HG03039 (cell line): ENCODE results near the gene NID1.

Source experiments
- ATAC-seq: cut with Tn5 transposase; IDR thresholded peaks from one replicate; pipeline ENCODE4 v1.9.1; 2021; ENCODE audit warnings: mild to moderate bottlenecking, moderate library complexity; ENCODE audit not compliant: unreplicated experiment

Gene NID1, protein sequence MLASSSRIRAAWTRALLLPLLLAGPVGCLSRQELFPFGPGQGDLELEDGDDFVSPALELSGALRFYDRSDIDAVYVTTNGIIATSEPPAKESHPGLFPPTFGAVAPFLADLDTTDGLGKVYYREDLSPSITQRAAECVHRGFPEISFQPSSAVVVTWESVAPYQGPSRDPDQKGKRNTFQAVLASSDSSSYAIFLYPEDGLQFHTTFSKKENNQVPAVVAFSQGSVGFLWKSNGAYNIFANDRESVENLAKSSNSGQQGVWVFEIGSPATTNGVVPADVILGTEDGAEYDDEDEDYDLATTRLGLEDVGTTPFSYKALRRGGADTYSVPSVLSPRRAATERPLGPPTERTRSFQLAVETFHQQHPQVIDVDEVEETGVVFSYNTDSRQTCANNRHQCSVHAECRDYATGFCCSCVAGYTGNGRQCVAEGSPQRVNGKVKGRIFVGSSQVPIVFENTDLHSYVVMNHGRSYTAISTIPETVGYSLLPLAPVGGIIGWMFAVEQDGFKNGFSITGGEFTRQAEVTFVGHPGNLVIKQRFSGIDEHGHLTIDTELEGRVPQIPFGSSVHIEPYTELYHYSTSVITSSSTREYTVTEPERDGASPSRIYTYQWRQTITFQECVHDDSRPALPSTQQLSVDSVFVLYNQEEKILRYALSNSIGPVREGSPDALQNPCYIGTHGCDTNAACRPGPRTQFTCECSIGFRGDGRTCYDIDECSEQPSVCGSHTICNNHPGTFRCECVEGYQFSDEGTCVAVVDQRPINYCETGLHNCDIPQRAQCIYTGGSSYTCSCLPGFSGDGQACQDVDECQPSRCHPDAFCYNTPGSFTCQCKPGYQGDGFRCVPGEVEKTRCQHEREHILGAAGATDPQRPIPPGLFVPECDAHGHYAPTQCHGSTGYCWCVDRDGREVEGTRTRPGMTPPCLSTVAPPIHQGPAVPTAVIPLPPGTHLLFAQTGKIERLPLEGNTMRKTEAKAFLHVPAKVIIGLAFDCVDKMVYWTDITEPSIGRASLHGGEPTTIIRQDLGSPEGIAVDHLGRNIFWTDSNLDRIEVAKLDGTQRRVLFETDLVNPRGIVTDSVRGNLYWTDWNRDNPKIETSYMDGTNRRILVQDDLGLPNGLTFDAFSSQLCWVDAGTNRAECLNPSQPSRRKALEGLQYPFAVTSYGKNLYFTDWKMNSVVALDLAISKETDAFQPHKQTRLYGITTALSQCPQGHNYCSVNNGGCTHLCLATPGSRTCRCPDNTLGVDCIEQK

DNA sequence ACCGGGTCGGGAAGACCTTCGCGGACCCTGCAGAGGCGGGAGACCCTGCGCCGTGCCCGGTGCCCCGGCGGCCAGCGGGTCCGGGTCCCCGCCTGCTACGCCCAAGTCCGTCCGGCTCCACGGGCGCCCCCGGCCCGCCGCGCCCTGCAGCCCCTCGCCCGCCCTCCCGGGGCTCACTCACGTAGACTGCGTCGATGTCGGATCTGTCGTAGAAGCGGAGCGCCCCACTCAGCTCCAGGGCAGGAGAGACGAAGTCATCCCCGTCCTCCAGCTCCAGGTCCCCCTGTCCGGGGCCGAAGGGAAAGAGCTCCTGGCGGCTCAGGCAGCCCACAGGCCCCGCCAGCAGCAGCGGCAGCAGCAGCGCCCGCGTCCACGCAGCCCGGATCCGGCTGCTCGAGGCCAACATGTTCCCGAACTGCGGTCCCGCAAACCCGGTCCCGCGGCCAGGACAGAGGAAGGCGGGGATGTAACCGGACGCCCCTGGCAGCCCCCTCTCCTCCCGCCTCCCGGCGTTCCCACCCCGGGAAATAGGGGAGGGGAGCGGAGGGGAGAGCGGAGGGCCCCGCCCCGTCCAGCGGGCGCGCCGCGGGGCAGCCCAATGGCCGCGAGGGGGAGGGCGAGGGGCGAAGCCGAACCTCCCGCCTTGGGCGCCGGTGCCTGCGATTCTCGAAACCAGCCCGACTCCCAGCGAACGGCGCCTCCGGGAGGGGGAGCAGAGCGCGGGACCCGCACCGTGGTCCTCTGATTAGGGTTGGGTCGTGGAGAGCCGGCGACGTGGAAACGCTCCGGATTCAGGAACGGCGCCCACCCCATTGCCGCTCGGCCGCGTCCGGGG is at the start of gene NID1:
NID1 (minus strand) TSS at position 417 of the 835 bp plus-strand sequence; CDS start at position 406, 11 bp downstream.
- ATAC-seq: no peak

DNA sequence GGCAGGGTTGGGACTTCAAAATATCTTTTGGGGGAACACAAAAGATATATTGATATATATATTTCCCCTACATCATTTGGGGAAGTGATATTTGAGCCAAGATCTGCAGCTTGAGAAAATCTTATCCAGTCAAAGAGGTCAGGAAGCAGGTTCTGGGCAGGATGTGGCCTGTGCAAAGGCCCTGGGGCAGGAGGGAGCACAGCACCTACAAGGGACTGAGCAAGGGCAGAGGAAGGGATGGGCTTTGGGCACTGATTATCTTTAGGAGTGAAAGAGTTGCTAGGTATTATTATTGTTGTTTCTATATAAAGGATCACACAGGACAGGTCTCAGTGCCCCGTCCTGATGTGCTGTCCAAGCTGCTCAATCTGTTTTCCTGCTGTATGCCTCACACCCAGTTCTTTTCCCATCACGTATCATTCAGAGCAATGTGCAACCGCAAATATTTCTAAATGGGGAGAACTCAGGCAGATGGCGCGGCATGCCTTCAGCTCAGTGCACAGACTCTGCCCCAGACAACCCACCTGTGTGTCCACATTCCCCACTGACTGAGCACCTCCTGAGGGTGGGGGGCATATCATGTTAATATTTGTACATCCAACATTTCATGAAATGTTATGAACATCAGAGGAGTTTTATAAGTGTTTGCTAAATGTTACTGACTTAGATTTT is 49.3 kb upstream of the NID1 start:
- ATAC-seq: no peak

- no peak for ATAC-seq
Observed at GRCh38 chr1:236113324-236114032, 48.6 kb upstream of the NID1 start.

- no peak for ATAC-seq
Observed at GRCh38 chr1:236112332-236112627, 47.4 kb upstream of the NID1 start.

GRCh38 chr1:236111527-236112331 is 46.8 kb upstream of the NID1 start:
- no peak for ATAC-seq

DNA sequence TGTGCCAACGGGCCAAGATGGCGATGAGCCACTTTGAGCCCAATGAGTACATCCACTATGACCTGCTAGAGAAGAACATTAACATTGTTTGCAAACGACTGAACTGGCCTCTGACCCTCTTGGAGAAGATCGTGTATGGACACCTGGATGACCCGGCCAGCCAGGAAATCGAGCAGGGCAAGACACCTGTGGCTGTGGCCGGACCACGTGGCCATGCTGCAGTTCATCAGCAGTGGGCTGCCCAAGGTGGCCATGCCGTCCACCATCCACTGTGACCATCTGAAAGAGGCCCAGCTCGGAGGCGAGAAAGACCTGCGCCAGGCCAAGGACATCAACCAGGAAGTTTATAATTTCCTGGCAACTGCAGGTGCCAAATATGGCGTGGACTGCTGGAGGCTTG is 45.2 kb upstream of the NID1 start:
- ATAC-seq: no peak

GRCh38 chr1:236108027-236108648 is 43.2 kb upstream of the NID1 start:
- no peak for ATAC-seq

- no peak for ATAC-seq
Observed at GRCh38 chr1:236107121-236107907, 42.4 kb upstream of the NID1 start.

GRCh38 chr1:236103646-236104218 is 38.8 kb upstream of the NID1 start:
- ATAC-seq: no peak

GRCh38 chr1:236103059-236103458 is 38.2 kb upstream of the NID1 start:
- no peak for ATAC-seq

DNA sequence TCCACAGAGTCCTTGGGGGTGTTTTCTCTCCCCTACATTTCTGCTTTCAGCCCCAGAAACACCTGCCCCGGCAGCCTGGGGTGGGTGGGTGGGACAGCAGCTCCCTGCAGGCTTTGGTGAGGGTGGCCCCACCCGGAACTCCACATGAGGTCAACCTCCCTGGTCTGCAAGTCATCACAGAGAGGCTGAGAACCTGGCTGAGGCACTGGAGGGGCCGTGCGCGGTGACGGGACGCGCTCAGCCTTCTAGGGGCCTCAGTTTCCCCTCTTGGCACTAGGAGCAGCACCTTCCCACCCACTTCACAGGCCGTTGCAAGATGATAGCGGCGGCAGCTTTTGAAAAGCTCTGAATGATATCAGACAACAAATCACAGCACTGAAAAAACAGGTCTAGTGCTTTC is 37.7 kb upstream of the NID1 start:
- no peak for ATAC-seq

GRCh38 chr1:236101233-236102200 is 36.6 kb upstream of the NID1 start:
- ATAC-seq: no peak

DNA sequence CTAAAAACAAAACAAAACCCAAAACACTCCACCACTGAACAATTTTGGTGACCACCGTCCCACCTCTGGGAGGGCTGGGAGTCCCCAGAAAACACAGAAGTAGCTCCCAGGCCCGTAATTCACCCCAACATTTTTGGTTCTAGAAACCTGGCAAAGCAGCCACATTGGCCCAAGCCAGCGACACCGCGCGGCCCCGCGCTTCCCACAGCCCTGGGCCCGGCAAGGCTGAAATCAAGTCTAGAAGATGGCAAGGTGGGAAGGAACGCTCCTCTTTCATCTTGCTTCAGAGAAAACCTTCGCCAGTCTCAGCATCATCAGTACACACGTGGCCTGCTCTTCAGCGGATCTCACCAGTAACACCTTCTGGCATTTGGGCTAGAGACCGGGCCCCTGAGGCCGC is 35.9 kb upstream of the NID1 start:
- no peak for ATAC-seq

- ATAC-seq: no peak
Observed at GRCh38 chr1:236099355-236099974, 34.6 kb upstream of the NID1 start.

- ATAC-seq: no peak
Observed at GRCh38 chr1:236098267-236098666, 33.4 kb upstream of the NID1 start.
